ENCODE results near the gene EPHA3.

DNA sequence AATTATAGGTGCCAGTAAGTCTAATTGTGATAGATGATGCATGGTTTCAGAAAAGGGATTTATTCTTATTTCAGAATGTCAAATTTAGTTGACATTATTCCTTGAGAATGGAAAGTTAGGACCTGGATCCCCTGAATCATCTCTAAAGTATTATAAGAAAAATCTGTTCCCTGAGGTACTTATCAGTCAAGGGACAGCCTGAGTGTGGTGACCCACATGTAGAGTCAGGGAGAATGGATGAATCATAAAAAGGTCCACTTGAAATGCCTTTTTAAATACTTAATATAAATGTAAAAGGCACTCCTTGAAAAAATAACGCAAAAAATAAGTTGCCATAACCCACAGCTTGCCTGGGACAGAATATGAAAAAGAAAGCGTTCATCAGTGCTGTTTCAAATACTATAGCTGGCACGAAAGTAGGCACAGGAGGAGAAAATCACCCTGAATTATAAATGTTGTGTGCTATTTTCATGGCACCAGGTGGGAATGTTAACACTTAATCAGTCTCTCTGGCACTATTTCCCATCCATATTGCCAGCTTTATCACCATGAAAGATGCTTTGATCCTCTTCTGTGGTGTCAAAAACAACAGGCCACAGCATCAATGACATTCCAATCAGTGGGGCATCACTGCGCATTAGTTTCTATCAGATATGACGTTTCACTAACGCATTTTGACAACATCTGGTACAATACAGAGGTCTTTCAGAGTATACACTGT, 208.5 kb downstream of the EPHA3 start:
- TF ChIP-seq CTCF (conservative IDR thresholded peaks at IDR 0.05 in 1 of 2, IDR thresholded peaks at IDR 0.05 in 1 of 2; ENCODE audit: low read depth in 1 of 2, low read length in 2 of 2) (no peak), EZH2 (IDR thresholded peaks at IDR 0.05; ENCODE audit: low read length, missing control alignments) (no peak)

All from fibroblast of lung (primary cell).